NT2/D1 (cell line): Measurements from ENCODE around the gene NIPAL3.
"Not testable (repeated sequence)": the region's sequence is repeated elsewhere in the genome, so short reads cannot be mapped to it uniquely, and the experiment has no call there.

ENCODE experiments used
- SUZ12 ChIP-seq: IDR thresholded peaks from 2 replicates; pipeline ENCODE4 v1.6.1; 2011; ENCODE audit not compliant: insufficient read length, insufficient read depth; ENCODE audit errors: extremely low read depth
- ZNF274 ChIP-seq: IDR thresholded peaks from 2 replicates; pipeline ENCODE4 v1.6.1; 2011; ENCODE audit warnings: mild to moderate bottlenecking, low read depth, low read length

DNA sequence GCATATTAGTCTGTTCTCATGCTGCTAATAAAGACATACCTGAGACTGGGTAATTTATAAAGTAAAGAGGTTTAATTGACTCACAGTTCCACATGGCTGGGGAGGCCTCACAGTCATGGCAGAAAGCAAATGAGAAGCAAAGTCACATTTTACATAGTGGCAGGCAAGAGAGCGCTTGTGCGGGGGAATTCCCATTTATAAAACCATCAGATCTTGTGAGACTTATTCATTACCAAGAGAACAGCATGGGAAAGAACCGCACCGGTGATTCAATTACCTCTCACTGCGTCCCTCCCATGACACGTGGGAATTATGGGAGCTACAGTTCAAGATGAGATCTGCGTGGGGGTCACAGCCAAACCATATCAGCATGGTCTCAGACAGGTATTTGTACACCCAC is 72.6 kb downstream of the NIPAL3 start:
- not testable (repeated sequence) for TF ChIP-seq ZNF274, SUZ12
